Osteocyte (in vitro differentiated cells): Measurements from ENCODE around the gene CCDC93. TPM values are rescaled to one million over a fixed set of nuclear protein-coding genes. Genes with fewer than 3 reads are reported as not detected.

Experiments used
- DNase-seq: peaks from one replicate; pipeline ENCODE4 v3.0.0; 2021; ENCODE audit warnings: mixed read lengths; ENCODE audit not compliant: unreplicated experiment; ENCODE audit errors: extremely low spot score
- H3K27ac Mint-ChIP-seq: one replicate; pipeline ENCODE4 v1.8.0; 2021; ENCODE audit warnings: mild to moderate bottlenecking, mixed read lengths; ENCODE audit not compliant: unreplicated experiment
- H3K27me3 Mint-ChIP-seq: one replicate; pipeline ENCODE4 v1.8.0; 2021; ENCODE audit warnings: mixed read lengths; ENCODE audit not compliant: unreplicated experiment
- H3K36me3 Mint-ChIP-seq: one replicate; pipeline ENCODE4 v1.8.0; 2021; ENCODE audit warnings: mixed read lengths; ENCODE audit not compliant: unreplicated experiment
- H3K4me1 Mint-ChIP-seq: one replicate; pipeline ENCODE4 v1.8.0; 2021; ENCODE audit warnings: mixed read lengths; ENCODE audit not compliant: unreplicated experiment
- H3K4me3 Mint-ChIP-seq: one replicate; pipeline ENCODE4 v1.8.0; 2021; ENCODE audit warnings: mild to moderate bottlenecking, moderate library complexity, mixed read lengths; ENCODE audit not compliant: unreplicated experiment
- H3K9me3 Mint-ChIP-seq: one replicate; pipeline ENCODE4 v1.8.0; 2021; ENCODE audit warnings: mixed read lengths; ENCODE audit not compliant: unreplicated experiment
- CTCF ChIP-seq: fragments of 200-600 bp; sonication (generic); IDR thresholded peaks from 2 replicates; pipeline ENCODE4 v1.5.0; 2021; ENCODE audit warnings: antibody characterized with exemption, mild to moderate bottlenecking, moderate library complexity
- total RNA-seq: library from RNA; stranded (reverse); gene quantifications from 2 replicates; pipeline ENCODE4 v1.2.1, GENCODE V29; 2021

Gene CCDC93
- total RNA-seq, 1 donor from 2014 or later: 23.3 TPM

DNA sequence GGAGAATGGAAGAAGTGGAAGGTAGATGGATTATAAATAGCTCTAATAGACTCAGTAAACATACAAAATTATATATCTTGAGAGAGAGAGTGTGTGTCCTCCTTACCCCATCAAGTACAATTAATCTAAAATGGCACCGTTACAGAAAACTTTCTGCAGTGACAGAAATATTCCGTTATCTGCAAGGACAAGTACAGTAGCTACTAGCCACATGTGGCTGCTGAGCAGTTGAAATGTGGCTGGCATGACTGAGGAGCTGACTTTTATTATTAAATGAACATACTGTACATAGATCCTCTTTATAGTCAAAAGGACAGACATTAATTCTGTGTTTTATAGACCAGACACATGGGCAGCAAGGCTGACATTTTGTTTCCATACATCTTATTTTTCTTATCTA, 7.0 kb downstream of the CCDC93 start:
- H3K9me3 Mint-ChIP-seq: no peaks in the 10 kb centered on the region
- DNase-seq: no peak
- H3K4me3 Mint-ChIP-seq: no peak overlapping the region
- no peaks in the 10 kb centered on the region for H3K27me3 Mint-ChIP-seq
- peaks cover 7% of the 10 kb centered on the region for H3K4me1 Mint-ChIP-seq
- H3K27ac Mint-ChIP-seq: no peak overlapping the region
- TF ChIP-seq CTCF: no peak
- peaks cover 25% of the 10 kb centered on the region for H3K36me3 Mint-ChIP-seq

- no peak for TF ChIP-seq CTCF
- Mint-ChIP-seq H3K27me3 (no peaks in the 10 kb centered on the region), H3K27ac (no peak overlapping the region), H3K36me3 (peaks cover 29% of the 10 kb centered on the region), H3K9me3 (no peaks in the 10 kb centered on the region), H3K4me1 (peaks cover 2% of the 10 kb centered on the region), H3K4me3 (no peak overlapping the region)
- DNase-seq: no peak
These were observed 7.5 kb downstream of the CCDC93 start for GRCh38 chr2:118006326-118006725.

DNA sequence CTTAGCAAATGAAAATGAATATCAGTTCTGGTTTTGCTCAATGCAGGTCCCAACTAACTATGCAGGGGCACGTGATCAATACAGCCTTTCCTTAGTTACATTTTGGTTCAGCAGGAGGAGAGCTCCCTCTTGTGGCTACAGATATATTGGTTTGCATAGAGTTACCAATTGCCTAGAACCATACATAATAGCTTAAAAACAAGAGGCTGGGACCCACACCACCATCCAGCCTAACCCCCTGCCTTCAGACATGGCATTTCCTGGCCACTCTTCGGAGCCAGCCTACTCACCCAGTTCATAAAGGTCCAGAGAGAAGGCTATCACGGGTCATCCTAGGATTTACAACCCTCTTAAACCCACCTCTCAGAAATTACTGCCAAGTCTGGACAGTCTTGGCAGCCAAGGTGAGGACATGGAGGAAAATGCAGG, 10.5 kb downstream of the CCDC93 start:
- Mint-ChIP-seq H3K36me3 (peaks cover 43% of the 10 kb centered on the region), H3K9me3 (no peaks in the 10 kb centered on the region), H3K4me1 (no peaks in the 10 kb centered on the region), H3K27me3 (no peaks in the 10 kb centered on the region), H3K4me3 (no peak overlapping the region), H3K27ac (no peak overlapping the region)
- peak; percentile 83 for TF ChIP-seq CTCF
- no peak for DNase-seq

DNA sequence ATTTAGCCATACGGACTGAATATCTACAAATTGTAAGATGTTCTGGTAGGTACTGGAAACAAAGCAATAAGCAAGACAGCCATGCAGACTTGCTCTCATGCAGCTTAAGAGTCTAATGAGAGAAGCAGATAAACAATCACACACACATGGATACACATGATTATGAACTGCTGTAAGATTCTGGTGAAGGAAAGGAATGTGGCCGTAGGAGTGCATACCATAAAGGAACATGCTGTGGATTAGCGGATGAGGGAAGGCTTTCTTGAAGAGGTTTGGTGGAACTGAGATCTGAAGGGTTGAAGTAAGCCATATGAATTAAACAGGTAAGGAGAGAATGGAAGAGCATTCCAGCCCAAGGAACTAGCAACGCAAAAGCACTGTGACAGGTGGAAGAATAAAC, 13.8 kb downstream of the CCDC93 start:
- no peak for DNase-seq
- Mint-ChIP-seq H3K36me3 (peaks cover 36% of the 10 kb centered on the region), H3K27ac (no peak overlapping the region), H3K27me3 (no peaks in the 10 kb centered on the region), H3K4me3 (no peak overlapping the region), H3K9me3 (no peaks in the 10 kb centered on the region), H3K4me1 (no peaks in the 10 kb centered on the region)
- no peak for TF ChIP-seq CTCF

DNA sequence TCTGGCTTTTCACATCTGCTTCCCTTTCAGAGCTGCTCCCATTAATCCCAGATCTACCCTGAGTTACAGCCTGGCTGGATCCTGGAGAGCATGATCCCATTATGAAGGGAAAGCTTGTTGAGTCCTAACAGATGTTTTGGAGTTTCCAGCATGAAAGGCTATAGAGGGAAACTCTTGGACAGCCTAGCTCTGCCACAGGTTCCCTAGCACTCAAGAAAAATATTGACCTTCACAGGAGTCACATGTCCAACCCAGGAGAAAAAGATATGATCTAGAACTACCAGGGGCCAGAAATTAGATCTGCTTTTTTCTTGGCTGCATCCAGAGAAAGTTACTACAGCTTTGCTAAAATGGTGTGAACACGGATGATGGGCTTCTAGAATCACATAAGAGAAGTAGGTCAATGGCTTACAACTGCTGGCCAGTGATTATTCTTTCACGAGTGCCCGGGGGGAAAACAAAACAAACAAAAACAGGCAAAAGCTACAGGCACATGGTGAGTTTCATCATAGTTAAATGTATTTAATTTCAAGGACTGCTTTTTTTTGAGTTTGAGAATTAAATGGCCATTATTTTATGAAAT, 15.9 kb downstream of the CCDC93 start:
- H3K4me1 Mint-ChIP-seq: no peaks in the 10 kb centered on the region
- no peak overlapping the region for H3K27ac Mint-ChIP-seq
- no peak for TF ChIP-seq CTCF
- H3K36me3 Mint-ChIP-seq: peaks cover 39% of the 10 kb centered on the region
- no peaks in the 10 kb centered on the region for H3K9me3 Mint-ChIP-seq
- no peak for DNase-seq
- H3K27me3 Mint-ChIP-seq: no peaks in the 10 kb centered on the region
- H3K4me3 Mint-ChIP-seq: no peak overlapping the region
